Lower leg skin (tissue), 3 donors: ENCODE measurements around the gene LCLAT1.

ENCODE experiments used
- POLR2A ChIP-seq, 2 donors: fragments of 450-650 bp; IDR thresholded peaks; one replicate each; pipeline ENCODE4 v1.6.1; 2016 to 2017; ENCODE audit warnings: antibody characterized with exemption in 2 of 2, mild to moderate bottlenecking in 1 of 2, moderate library complexity in 1 of 2
- TF ChIP-seq, protein P1 (sequence below), 3 donors: fragments of 450-650 bp; IDR thresholded peaks; one replicate each; pipeline ENCODE4 v1.5.1; 2016; ENCODE audit warnings: antibody characterized with exemption in 3 of 3, mild to moderate bottlenecking in 3 of 3, moderate library complexity in 2 of 3

- TF ChIP-seq, protein P1, sequence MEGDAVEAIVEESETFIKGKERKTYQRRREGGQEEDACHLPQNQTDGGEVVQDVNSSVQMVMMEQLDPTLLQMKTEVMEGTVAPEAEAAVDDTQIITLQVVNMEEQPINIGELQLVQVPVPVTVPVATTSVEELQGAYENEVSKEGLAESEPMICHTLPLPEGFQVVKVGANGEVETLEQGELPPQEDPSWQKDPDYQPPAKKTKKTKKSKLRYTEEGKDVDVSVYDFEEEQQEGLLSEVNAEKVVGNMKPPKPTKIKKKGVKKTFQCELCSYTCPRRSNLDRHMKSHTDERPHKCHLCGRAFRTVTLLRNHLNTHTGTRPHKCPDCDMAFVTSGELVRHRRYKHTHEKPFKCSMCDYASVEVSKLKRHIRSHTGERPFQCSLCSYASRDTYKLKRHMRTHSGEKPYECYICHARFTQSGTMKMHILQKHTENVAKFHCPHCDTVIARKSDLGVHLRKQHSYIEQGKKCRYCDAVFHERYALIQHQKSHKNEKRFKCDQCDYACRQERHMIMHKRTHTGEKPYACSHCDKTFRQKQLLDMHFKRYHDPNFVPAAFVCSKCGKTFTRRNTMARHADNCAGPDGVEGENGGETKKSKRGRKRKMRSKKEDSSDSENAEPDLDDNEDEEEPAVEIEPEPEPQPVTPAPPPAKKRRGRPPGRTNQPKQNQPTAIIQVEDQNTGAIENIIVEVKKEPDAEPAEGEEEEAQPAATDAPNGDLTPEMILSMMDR (IDR thresholded peaks at IDR 0.05), result no peak
- TF ChIP-seq POLR2A (IDR thresholded peaks at IDR 0.05), result no peak
These were observed 200.9 kb downstream of the LCLAT1 start for GRCh38 chr2:30647752-30648457.
